ENCODE results near the gene CDH23. TPM values are rescaled to one million over a fixed set of nuclear protein-coding genes. Genes with fewer than 3 reads are reported as not detected.

The CDH23 gene
- total and polyA plus RNA-seq, 4 experiments from 2014 or later: 1.8 to 5.4 (median 3.6) TPM

GRCh38 chr10:71562181-71562580, 165.5 kb downstream of the CDH23 start:
- Histone ChIP-seq H3K36me3 (ENCODE audit: insufficient read depth, low read length) (no peaks in the 10 kb centered on the region), H3K4me3 (ENCODE audit: low read length in 2 of 2) (no peak overlapping the region), H3K4me1 (ENCODE audit: insufficient read depth, low read length) (no peaks in the 10 kb centered on the region), H3K9me3 (ENCODE audit: control insufficient read depth in 1 of 2, low read length in 2 of 2) (no peaks in the 10 kb centered on the region), H3K27me3 (ENCODE audit: insufficient read depth, low read length) (no peaks in the 10 kb centered on the region), H3K27ac (ENCODE audit: low read depth, low read length) (no peak overlapping the region)
- Mint-ChIP-seq H3K27me3 (peaks cover 15 to 19% of the 10 kb centered on the region in 2 donors), H3K9me3 (peaks cover 0 to 1% (median 0%) of the 10 kb centered on the region in 8 donors), H3K27ac (no peak overlapping the region), H3K4me1 (no peaks in the 10 kb centered on the region), H3K36me3 (no peaks in the 10 kb centered on the region), H3K4me3 (no peak overlapping the region)
- CTCF ChIA-PET (ENCODE audit: partially characterized antibody): interaction anchor here (1.9 kb wide), 1 partner anchor 9 kb away, joined by 7 read pairs; no protein-coding TSS in a partner anchor
- no peak for DNase-seq
- intact Hi-C loops (cut with micrococcal nuclease): no loop called here
- POLR2A ChIA-PET (ENCODE audit: partially characterized antibody): no interaction called here

GRCh38 chr10:71562904-71563303, 166.2 kb downstream of the CDH23 start:
- intact Hi-C loops (cut with micrococcal nuclease): no loop called here
- DNase-seq: no peak
- Histone ChIP-seq H3K27me3 (ENCODE audit: insufficient read depth, low read length) (no peaks in the 10 kb centered on the region), H3K9me3 (ENCODE audit: control insufficient read depth in 1 of 2, low read length in 2 of 2) (no peaks in the 10 kb centered on the region), H3K27ac (ENCODE audit: low read depth, low read length) (no peak overlapping the region), H3K36me3 (ENCODE audit: insufficient read depth, low read length) (no peaks in the 10 kb centered on the region), H3K4me1 (ENCODE audit: insufficient read depth, low read length) (no peaks in the 10 kb centered on the region), H3K4me3 (ENCODE audit: low read length in 2 of 2) (no peak overlapping the region)
- CTCF ChIA-PET (ENCODE audit: partially characterized antibody): interaction anchor here (1.9 to 3.2 kb wide), 2 partner anchors 8 to 248 kb away, joined by 7 to 16 read pairs; no protein-coding TSS in a partner anchor
- Mint-ChIP-seq H3K27me3 (peaks cover 15 to 17% of the 10 kb centered on the region in 2 donors), H3K9me3 (peaks cover 0 to 1% (median 0%) of the 10 kb centered on the region in 8 donors), H3K4me3 (no peak overlapping the region), H3K27ac (no peak overlapping the region), H3K4me1 (no peaks in the 10 kb centered on the region), H3K36me3 (no peaks in the 10 kb centered on the region)
- POLR2A ChIA-PET (ENCODE audit: partially characterized antibody): no interaction called here

- POLR2A ChIA-PET (ENCODE audit: partially characterized antibody): no interaction called here
- DNase-seq: no peak
- Histone ChIP-seq H3K9me3 (ENCODE audit: control insufficient read depth in 1 of 2, low read length in 2 of 2) (no peaks in the 10 kb centered on the region), H3K4me3 (ENCODE audit: low read length in 2 of 2) (no peak overlapping the region), H3K27me3 (ENCODE audit: insufficient read depth, low read length) (no peaks in the 10 kb centered on the region), H3K36me3 (ENCODE audit: insufficient read depth, low read length) (no peaks in the 10 kb centered on the region), H3K27ac (ENCODE audit: low read depth, low read length) (no peak overlapping the region), H3K4me1 (ENCODE audit: insufficient read depth, low read length) (no peaks in the 10 kb centered on the region)
- Mint-ChIP-seq H3K27me3 (peaks cover 13 to 14% of the 10 kb centered on the region in 2 donors), H3K27ac (no peak overlapping the region), H3K36me3 (no peaks in the 10 kb centered on the region), H3K9me3 (peaks cover 0 to 1% (median 0%) of the 10 kb centered on the region in 8 donors), H3K4me3 (no peak overlapping the region), H3K4me1 (no peaks in the 10 kb centered on the region)
- intact Hi-C loops (cut with micrococcal nuclease): no loop called here
- CTCF ChIA-PET (ENCODE audit: partially characterized antibody): interaction anchor here (1.9 to 3.2 kb wide), 2 partner anchors 9 to 249 kb away, joined by 5 to 16 read pairs; no protein-coding TSS in a partner anchor
Observed at GRCh38 chr10:71564194-71564820, 167.6 kb downstream of the CDH23 start.

GRCh38 chr10:71565284-71566000, 168.7 kb downstream of the CDH23 start:
- intact Hi-C loops (cut with micrococcal nuclease): no loop called here
- H3K4me3 Mint-ChIP-seq: no peak overlapping the region
- H3K4me1 Mint-ChIP-seq: no peaks in the 10 kb centered on the region
- DNase-seq: no peak
- Histone ChIP-seq H3K27ac (ENCODE audit: low read depth, low read length) (no peak overlapping the region), H3K27me3 (ENCODE audit: insufficient read depth, low read length) (no peaks in the 10 kb centered on the region), H3K36me3 (ENCODE audit: insufficient read depth, low read length) (no peaks in the 10 kb centered on the region), H3K4me1 (ENCODE audit: insufficient read depth, low read length) (no peaks in the 10 kb centered on the region), H3K4me3 (ENCODE audit: low read length in 2 of 2) (no peak overlapping the region), H3K9me3 (ENCODE audit: control insufficient read depth in 1 of 2, low read length in 2 of 2) (no peaks in the 10 kb centered on the region)
- peaks cover 6 to 7% of the 10 kb centered on the region in 2 donors for H3K27me3 Mint-ChIP-seq
- ChIA-PET CTCF (ENCODE audit: partially characterized antibody) (interaction anchor here (1.1 to 3.2 kb wide), 3 partner anchors 10 to 250 kb away, joined by 3 to 16 read pairs (median 5); no protein-coding TSS in a partner anchor), POLR2A (ENCODE audit: partially characterized antibody) (no interaction called here)
- no peak overlapping the region for H3K27ac Mint-ChIP-seq
- H3K9me3 Mint-ChIP-seq: peaks cover 0 to 1% (median 0%) of the 10 kb centered on the region in 8 donors
- H3K36me3 Mint-ChIP-seq: no peaks in the 10 kb centered on the region

- Histone ChIP-seq H3K4me1 (ENCODE audit: insufficient read depth, low read length) (no peaks in the 10 kb centered on the region), H3K36me3 (ENCODE audit: insufficient read depth, low read length) (no peaks in the 10 kb centered on the region), H3K27me3 (ENCODE audit: insufficient read depth, low read length) (no peaks in the 10 kb centered on the region), H3K27ac (ENCODE audit: low read depth, low read length) (no peak overlapping the region), H3K4me3 (ENCODE audit: low read length in 2 of 2) (no peak overlapping the region), H3K9me3 (ENCODE audit: control insufficient read depth in 1 of 2, low read length in 2 of 2) (no peaks in the 10 kb centered on the region)
- CTCF ChIA-PET (ENCODE audit: partially characterized antibody): interaction anchor here (0.8 to 7.4 kb wide), 3 partner anchors 183 to 251 kb away, joined by 3 to 117 read pairs (median 23); partner anchors contain the start of gene SLC29A3
- no peaks in the 10 kb centered on the region for H3K9me3 Mint-ChIP-seq
- H3K4me3 Mint-ChIP-seq: no peak overlapping the region
- H3K4me1 Mint-ChIP-seq: no peaks in the 10 kb centered on the region
- intact Hi-C loops (cut with micrococcal nuclease): no loop called here
- POLR2A ChIA-PET (ENCODE audit: partially characterized antibody): no interaction called here
- no peak for DNase-seq
- no peak overlapping the region for H3K27ac Mint-ChIP-seq
- no peaks in the 10 kb centered on the region for H3K36me3 Mint-ChIP-seq
- peaks cover 0 to 3% of the 10 kb centered on the region in 2 donors for H3K27me3 Mint-ChIP-seq
Observed at GRCh38 chr10:71567006-71567405, 170.3 kb downstream of the CDH23 start.

GRCh38 chr10:71568896-71569492, 172.3 kb downstream of the CDH23 start:
- Mint-ChIP-seq H3K36me3 (no peaks in the 10 kb centered on the region), H3K27me3 (peaks cover 0 to 3% of the 10 kb centered on the region in 2 donors), H3K4me3 (no peak overlapping the region), H3K4me1 (no peaks in the 10 kb centered on the region), H3K27ac (no peak overlapping the region), H3K9me3 (no peaks in the 10 kb centered on the region)
- no peak overlapping the region for H3K27ac ChIP-seq (ENCODE audit: low read depth, low read length)
- no peaks in the 10 kb centered on the region for H3K36me3 ChIP-seq (ENCODE audit: insufficient read depth, low read length)
- no peak for DNase-seq
- H3K27me3 ChIP-seq (ENCODE audit: insufficient read depth, low read length): no peaks in the 10 kb centered on the region
- H3K9me3 ChIP-seq (ENCODE audit: control insufficient read depth in 1 of 2, low read length in 2 of 2): no peaks in the 10 kb centered on the region
- ChIA-PET POLR2A (ENCODE audit: partially characterized antibody) (no interaction called here), CTCF (ENCODE audit: partially characterized antibody) (interaction anchor here (0.6 to 7.4 kb wide), 20 partner anchors 9 to 284 kb away, joined by 3 to 117 read pairs (median 4); partner anchors contain the start of gene SLC29A3)
- intact Hi-C loops (cut with micrococcal nuclease): no loop called here
- no peak overlapping the region for H3K4me3 ChIP-seq (ENCODE audit: low read length in 2 of 2)
- no peaks in the 10 kb centered on the region for H3K4me1 ChIP-seq (ENCODE audit: insufficient read depth, low read length)

Data from CD4-positive, alpha-beta memory T cell (primary cell).